Stimulated activated CD4-positive, alpha-beta T cell treated with anti-CD3 and anti-CD28 coated beads, Interleukin-15, amount 100 ng/mL, for 48 hours (primary cell): Measurements from ENCODE around the gene TIMM10B.

ENCODE experiments used
- DNase-seq, 2 donors: peaks; one replicate each; pipeline ENCODE4 v3.0.0-alpha.2; 2020; ENCODE audit warnings: low read depth in 2 of 2

Gene TIMM10B, protein sequence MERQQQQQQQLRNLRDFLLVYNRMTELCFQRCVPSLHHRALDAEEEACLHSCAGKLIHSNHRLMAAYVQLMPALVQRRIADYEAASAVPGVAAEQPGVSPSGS

GRCh38 chr11:6481012-6481923 lies at the start of gene TIMM10B, which contains the start of gene ARFIP2:
TIMM10B (plus strand) TSS chr11:6481501; CDS start chr11:6481517, 16 bp downstream.
ARFIP2 (minus strand) TSS chr11:6481331; CDS start chr11:6480421, 910 bp downstream.
- DNase-seq, result peak; percentile 97 to 98

DNA sequence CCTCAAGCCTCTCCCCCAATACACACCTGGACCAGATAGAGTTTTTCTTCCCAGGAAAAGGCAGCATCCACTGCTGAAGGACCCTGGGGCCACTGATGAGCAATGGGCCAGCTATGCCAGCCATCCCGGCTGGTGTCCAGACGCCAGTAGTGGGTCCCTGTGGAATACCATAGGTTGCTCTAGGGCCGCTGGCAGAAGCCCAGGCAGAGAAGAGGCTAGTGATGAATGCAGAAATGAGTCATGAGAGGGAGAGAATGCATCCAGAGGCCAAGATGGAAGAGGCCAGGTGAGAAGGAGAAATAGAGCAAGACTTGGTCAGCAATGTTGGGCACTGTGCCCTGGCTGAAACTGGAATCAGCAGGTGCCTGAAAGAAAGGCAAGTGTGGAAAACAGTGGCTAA lies 49.4 kb upstream of the TIMM10B start:
- DNase-seq, result no peak

DNA sequence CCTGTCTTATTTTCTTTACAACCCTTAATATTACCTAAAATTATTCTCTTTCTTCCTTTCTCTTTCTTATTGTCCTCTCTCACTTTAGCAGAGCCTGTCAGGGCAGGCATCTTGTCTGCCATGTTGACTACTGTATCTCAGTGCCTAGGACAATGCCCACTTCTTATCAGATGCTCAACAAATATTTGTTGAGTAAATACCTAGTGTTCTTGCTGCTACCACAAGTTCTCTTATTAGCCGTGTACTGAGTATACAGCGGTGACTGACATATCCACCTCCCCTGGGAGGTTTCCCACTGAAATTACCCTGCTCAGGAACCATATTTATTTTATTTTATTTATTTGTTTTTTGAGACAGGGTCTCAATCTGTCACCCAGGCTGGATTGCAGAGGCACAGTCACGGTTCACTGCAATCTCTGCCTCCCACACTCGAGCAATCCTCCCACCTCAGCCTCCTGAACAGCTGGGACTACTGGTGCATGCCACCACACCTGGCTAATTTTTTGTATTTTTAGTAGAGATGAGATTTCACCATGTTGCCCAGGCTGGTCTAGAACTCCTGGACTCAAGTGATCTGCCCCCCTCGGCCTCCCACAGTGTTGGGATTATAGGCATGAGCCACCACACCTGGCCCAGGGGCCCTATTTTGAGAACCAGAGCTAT lies 47.2 kb upstream of the TIMM10B start:
- DNase-seq, result no peak

DNA sequence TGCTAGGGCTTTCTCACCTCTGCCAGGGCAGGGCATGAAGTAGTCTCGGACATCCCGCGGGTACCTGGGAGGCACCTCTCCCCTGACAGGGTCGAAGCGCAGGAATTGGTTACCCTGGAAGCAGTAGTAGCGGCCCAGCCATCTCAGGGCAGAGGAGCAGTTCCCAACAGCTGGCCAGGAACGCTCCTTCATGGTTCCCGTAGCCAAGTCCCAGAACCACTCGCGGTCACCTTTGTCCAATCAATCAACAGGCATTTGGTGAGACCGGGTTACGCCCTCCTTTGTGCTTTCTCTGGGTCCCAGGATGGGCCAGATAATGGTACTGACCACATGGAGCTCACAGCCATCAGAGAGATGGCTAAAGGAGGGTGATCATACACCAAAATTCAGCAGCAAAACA lies 43.9 kb upstream of the TIMM10B start:
- no peak for DNase-seq

DNA sequence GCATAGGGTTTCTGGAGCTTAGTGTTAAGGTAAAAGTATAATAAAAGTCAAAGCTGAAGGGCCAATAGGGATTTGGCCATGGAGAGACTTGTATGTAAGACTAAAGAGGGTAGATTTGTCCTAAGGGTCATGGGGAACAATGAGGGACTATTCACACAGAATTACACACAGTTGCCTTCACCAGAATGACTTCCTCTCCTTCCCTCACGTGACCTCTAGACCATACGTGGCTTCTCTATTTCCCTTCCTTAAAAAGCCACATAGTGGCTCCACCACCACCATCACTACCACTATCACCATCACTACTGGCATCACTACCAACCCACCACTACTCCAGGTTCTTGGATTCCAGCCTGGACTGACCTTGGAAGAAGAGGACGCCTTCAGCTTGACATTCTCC lies 43.3 kb upstream of the TIMM10B start:
- no peak for DNase-seq

GRCh38 chr11:6438979-6439571 lies 42.2 kb upstream of the TIMM10B start:
- DNase-seq, result no peak

DNA sequence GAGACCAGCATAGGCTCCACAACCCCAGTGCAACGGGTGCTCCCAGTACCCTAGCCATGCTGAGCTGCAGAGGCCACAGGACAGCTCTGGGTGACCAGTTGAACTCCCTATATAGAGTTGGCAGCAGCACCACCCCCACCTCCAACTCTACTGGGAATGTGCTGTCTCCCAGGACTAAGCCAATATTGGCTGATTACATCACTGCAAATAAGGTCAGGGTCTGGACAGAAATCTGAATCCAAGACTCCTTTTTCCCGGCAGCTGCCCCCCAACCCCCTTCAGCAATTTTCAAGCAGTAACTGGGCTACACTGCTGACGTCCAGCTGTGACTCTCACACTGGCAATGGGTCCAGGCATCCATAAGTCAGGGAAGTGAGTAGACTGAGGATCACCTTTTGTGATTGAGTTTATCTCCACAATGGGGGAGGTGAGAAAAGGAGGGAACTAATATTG lies 40.4 kb upstream of the TIMM10B start, which contains the start of gene HPX:
TSS of gene HPX (minus strand) at position 82 of the 453 bp plus-strand sequence. CDS start at position 58, 24 bp downstream.
- no peak for DNase-seq

DNA sequence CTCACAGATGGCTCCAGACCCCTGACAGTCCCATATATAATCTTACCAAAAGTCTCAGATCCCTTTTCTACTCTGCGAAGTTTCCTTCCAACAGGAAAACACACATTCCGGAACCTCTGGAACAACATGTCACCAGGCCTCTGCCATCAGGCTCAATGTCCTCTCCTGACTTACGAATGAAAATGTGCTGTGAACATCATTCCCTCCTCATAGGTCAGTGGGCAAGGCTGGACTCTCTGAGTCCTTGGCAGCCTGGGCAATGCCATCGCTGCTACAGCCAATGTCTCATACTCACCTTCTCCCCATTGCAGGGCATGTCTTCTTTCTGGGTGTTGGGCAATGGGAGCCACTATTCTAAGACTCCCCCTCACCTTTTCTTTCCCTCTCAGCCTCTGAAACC lies 38.9 kb upstream of the TIMM10B start:
- DNase-seq, result no peak

- peak; percentile 27 to 35 for DNase-seq
These were observed 37.9 kb upstream of the TIMM10B start for GRCh38 chr11:6443269-6444003.

DNA sequence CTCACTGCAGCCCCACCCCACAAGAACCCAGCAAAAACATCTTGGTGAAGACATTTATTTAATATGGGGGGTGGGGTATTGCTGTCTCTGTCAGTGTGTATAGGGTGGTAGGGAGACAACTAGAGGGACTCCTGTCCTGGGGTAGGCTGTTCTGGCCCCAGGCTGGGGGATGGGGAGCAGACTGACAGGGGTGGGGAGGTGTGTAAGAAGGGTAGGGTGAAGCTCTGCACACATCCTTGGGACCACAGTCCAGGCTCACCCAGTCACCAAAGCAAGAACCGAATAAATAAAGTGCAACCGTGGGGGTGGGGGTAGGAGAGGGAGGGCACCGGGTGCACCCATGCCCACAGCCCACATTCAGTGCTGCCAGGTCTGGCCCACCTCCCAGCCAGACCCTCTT lies 32.7 kb upstream of the TIMM10B start:
- DNase-seq, result no peak

DNA sequence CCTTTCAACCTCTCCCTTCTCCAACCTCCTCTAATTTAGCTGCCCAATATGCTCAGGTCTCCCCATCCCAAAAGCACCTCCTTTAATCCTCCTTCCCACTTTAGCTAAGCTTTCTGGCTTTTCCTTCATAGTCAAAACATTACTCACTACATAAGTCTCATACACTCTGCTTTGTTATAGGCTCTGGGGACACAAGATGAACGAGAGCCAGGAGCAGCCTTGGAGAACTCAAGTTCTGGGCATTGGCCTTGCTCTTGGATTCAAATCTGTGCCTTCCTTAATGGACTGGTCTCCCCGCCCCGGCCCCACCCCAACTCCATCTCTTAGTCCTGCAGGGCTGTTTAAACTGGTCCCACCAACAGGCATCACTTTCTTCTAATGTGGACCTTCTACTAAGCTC lies 29.1 kb upstream of the TIMM10B start:
- DNase-seq, result no peak

DNA sequence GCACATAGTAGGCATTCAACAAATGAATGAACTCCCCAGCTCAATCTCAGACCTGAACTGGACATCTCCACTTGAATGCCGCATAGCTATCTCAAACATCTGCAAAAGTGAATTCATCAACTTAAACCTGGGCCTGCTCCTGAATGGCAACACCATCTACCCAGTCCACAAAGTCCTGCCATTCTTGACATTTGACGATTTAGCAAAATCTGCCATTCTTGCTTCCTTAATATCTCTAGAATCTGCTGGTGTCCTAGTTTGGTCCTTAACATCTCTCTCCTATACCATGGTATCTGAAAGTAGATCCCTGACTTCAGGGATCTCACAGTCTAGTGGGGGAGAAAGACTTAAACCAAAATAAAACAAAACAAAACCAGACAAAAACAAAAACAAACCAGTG lies 28.1 kb upstream of the TIMM10B start:
- no peak for DNase-seq

GRCh38 chr11:6455070-6455469 lies 26.2 kb upstream of the TIMM10B start:
- DNase-seq, result no peak

DNA sequence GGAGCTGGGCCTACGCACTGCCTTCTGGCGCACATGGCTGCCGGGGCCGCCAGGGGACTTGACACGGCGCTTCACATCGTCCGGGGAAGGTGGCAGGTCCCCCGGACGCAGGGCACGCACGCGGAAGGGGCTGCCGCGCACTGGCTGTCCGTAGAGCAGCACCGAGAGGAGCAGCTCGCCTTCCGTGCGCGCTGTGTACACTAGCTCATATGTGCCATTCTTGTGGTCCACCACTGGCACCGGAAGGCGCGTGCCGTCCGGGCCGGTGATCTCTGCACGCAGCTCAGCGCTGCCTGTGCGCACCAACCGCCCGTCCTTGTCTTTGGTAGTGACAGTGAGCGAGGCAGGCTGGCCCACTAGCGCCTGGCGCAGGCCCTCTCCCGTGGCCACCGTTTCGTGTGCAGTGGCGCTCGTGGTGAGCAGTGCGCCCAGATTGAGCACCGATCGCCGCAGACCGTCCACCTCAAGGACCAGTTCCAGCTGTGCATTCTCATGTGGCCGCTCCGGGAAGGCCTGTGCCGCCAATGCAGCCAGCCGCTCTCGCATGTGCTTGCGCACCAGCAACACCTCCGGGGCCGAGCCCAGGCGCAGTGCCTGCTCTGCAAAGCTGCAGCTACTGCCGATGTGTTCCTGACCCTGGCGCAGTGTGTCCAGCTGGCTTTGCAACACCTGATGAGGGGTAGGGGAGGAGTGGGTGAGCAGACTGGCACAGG lies 24.8 kb upstream of the TIMM10B start:
- no peak for DNase-seq

- no peak for DNase-seq
These were observed 23.6 kb upstream of the TIMM10B start for GRCh38 chr11:6457581-6458320.

GRCh38 chr11:6458352-6459098 lies 22.8 kb upstream of the TIMM10B start:
- no peak for DNase-seq

DNA sequence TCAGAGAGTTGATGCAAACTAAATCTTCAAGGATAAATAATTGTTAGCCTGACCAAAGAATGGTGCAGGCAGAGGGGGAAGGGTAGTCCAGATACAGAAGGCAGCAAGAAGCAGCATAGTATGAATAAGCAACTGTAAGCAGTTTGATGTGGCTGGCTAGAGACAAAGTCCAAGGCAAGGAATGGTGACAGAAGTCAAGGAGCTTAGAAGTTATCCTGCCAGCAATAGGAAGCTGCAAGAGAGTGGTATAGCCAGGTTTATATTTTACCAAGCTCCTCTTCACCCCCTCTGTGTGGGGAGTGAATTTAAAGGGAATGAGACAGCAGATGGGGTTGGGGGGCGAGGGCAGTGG lies 22.2 kb upstream of the TIMM10B start:
- no peak for DNase-seq

GRCh38 chr11:6468712-6469495 lies 12.4 kb upstream of the TIMM10B start:
- no peak for DNase-seq

DNA sequence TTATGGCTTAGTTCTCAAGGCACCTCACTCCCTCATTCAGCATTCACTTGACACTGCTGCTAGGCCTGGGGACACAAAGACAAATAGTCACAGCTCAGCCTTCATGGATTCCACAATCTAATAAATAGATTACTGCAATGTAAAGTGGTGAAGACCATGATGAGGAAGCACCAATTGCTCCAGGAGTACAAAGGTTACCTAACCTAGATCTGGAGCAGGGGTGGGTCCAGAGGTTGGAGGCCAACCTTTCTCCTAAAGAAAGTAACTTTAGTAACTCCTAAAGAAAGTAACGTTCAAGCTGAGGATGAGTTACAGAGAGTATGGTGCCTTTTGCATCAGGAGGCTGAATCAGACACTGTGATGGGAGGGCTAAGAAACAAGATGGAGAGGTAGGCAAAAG lies 11.7 kb upstream of the TIMM10B start:
- no peak for DNase-seq
